ENCODE measurements around the gene ATP5MC2.
A peak's percentile ranks its signal among the peaks of the same experiment; 100 is the strongest.
"Not testable (repeated sequence)": the region's sequence is repeated elsewhere in the genome, so short reads cannot be mapped to it uniquely, and the experiment has no call there.

The ATP5MC2 gene

DNA sequence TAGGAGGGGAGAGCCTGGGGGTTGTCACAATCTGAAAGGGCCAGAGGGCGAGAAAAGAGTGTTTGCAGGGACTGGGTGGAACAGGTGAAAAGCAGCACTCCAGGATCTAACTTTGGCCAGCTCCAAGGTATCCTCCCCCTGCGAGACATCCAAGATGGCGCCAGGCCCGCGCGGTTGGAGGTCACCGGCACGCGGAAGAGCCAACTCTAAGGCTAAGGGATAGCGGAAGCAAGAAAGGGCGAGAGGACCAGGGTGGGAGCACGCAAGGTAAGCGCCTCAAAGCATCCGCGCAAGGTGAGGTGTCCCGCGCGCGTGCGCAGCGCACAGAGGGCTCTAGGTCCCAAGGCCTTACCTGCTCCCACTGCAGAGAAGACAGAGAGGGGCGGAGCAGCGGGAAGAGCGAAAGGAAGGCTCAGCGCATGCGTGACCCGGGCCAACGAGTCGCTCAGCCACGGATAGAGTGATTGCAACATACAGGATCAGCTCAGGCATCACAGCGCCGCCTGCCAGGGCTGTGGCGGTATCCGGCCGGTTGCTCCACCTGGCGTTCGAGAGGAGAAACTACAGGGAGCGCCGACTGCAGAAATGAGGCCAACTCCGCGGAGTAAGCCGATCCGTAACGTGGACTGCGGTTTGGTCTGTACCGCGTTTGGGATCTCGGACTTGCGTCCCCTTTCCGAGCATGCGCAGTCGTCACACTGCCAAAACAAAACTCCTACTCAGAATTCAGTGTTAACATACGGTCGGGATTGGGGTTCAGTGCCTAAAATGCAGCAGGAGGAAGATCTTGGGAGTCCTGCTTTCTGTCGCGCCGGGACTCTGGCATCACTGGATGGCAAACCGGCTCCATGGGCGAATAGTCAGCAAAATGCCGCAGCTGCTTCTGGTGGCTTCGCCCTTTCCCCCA, at the start of gene ATP5MC2:
TSS of gene ATP5MC2 (minus strand) at position 383 of the 907 bp plus-strand sequence. CDS start 3,469 bp downstream, outside the sequence.
- H3K36me3 ChIP-seq (ENCODE audit: insufficient read depth), result peaks cover 10% of the 10 kb centered on the region; the same call in 1 of the 2 replicates
- H3K27ac ChIP-seq, result peak within 1 kb of the TSS; percentile 68
- H4K20me1 ChIP-seq (ENCODE audit: insufficient read depth), result no peaks in the 10 kb centered on the region
- H2AFZ ChIP-seq (ENCODE audit: low read depth), result peak within 1 kb of the TSS; percentile 79
- peaks cover 20% of the 10 kb centered on the region for H3K27me3 ChIP-seq (ENCODE audit: insufficient read depth, low read depth)
- H3K9ac ChIP-seq, result peak within 1 kb of the TSS; percentile 83
- peak within 1 kb of the TSS; percentile 70 for H3K4me2 ChIP-seq
- peak within 1 kb of the TSS; percentile 97 for H3K4me3 ChIP-seq (IDR thresholded peaks at IDR 0.05; ENCODE audit: insufficient read depth, low read depth, low read length)
- peak; percentile 99 for TF ChIP-seq CTCF (conservative IDR thresholded peaks at IDR 0.05; ENCODE audit: low read depth, low read length)
- peaks cover 45% of the 10 kb centered on the region for H3K79me2 ChIP-seq (ENCODE audit: insufficient read depth, low read depth)
- H3K4me1 ChIP-seq (ENCODE audit: low read depth, poor library complexity, severe bottlenecking), result peaks cover 47% of the 10 kb centered on the region

DNA sequence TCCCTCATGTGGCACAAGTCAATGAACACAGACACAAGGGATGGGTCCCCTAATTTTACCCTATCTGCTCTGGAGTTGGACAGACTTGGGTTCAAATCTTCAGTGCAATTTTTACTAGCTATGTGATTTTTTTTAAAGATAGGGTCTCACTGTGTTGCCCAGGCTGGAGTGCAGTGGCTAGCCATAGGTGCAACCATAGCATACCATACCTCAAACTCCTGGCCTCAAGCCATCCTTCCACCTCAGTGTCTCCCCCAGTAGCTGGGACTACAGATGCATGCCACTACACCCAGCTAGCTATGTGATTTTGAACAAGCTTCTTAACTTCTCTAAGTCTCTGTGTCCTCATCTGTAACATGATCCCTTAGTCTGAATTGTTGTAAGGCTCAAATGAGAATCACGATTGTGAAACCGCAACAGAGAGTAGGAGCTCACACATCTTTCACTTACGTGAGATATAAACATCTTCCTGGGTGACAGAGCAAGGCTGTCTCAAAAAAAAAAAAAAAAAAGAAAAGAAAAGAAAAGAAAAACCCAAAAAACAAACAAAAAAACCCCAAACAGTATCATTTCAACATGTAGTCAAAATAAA, 46.7 kb upstream of the ATP5MC2 start:
- Histone ChIP-seq H3K79me2 (ENCODE audit: insufficient read depth, low read depth) (no peaks in the 10 kb centered on the region), H4K20me1 (ENCODE audit: insufficient read depth) (no peaks in the 10 kb centered on the region), H3K27me3 (ENCODE audit: insufficient read depth, low read depth) (no peaks in the 10 kb centered on the region), H3K36me3 (ENCODE audit: insufficient read depth) (no peaks in the 10 kb centered on the region), H3K9ac (peak overlapping the region; percentile 28), H3K27ac (peak overlapping the region; percentile 65), H2AFZ (ENCODE audit: low read depth) (0 out of 2 replicates have a peak overlapping the region, but pooled peaks have one; percentile 9), H3K4me1 (ENCODE audit: low read depth, poor library complexity, severe bottlenecking) (peaks cover 55% of the 10 kb centered on the region), H3K4me2 (peak overlapping the region; percentile 85), H3K4me3 (IDR thresholded peaks at IDR 0.05; ENCODE audit: insufficient read depth, low read depth, low read length) (no peak overlapping the region)
- TF ChIP-seq CTCF (conservative IDR thresholded peaks at IDR 0.05; ENCODE audit: low read depth, low read length), result peak; percentile 60

GRCh38 chr12:53720946-53721345, 45.1 kb upstream of the ATP5MC2 start:
- Histone ChIP-seq H3K27me3 (ENCODE audit: insufficient read depth, low read depth) (no peaks in the 10 kb centered on the region), H3K36me3 (ENCODE audit: insufficient read depth) (no peaks in the 10 kb centered on the region), H3K4me3 (IDR thresholded peaks at IDR 0.05; ENCODE audit: insufficient read depth, low read depth, low read length) (no peak overlapping the region), H3K4me2 (no peak overlapping the region), H3K27ac (no peak overlapping the region), H3K79me2 (ENCODE audit: insufficient read depth, low read depth) (no peaks in the 10 kb centered on the region), H3K4me1 (ENCODE audit: low read depth, poor library complexity, severe bottlenecking) (peaks cover 45% of the 10 kb centered on the region), H4K20me1 (ENCODE audit: insufficient read depth) (no peaks in the 10 kb centered on the region), H3K9ac (no peak overlapping the region), H2AFZ (ENCODE audit: low read depth) (no peak overlapping the region)
- TF ChIP-seq CTCF (conservative IDR thresholded peaks at IDR 0.05; ENCODE audit: low read depth, low read length), result no peak

GRCh38 chr12:53719649-53720048, 43.8 kb upstream of the ATP5MC2 start:
- Histone ChIP-seq H4K20me1 (ENCODE audit: insufficient read depth) (no peaks in the 10 kb centered on the region), H3K36me3 (ENCODE audit: insufficient read depth) (no peaks in the 10 kb centered on the region), H3K4me3 (IDR thresholded peaks at IDR 0.05; ENCODE audit: insufficient read depth, low read depth, low read length) (no peak overlapping the region)

DNA sequence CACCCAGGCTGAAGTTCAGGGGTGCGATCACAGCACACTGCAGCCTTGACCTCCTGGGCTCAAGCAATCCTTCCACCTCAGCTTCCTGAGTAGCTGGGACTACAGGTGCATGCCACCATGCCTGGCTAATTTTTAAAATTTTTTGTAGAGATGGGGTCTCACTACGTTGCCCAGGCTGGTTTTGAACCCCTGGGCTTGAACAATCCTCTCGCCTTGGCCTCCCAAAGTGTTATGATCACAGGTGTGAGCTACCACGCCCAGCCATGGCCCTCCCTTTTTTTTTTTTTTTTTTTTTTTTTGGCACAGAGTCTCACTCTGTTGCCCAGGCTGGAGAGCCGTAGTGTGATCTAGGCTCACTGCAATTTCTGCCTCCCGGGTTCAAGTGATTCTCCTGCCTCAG, 42.7 kb upstream of the ATP5MC2 start:
- not testable (repeated sequence) for H2AFZ ChIP-seq (ENCODE audit: low read depth); H4K20me1 ChIP-seq (ENCODE audit: insufficient read depth); H3K9ac ChIP-seq; H3K27me3 ChIP-seq (ENCODE audit: insufficient read depth, low read depth); H3K27ac ChIP-seq; H3K36me3 ChIP-seq (ENCODE audit: insufficient read depth); H3K79me2 ChIP-seq (ENCODE audit: insufficient read depth, low read depth); H3K4me2 ChIP-seq; H3K4me3 ChIP-seq (IDR thresholded peaks at IDR 0.05; ENCODE audit: insufficient read depth, low read depth, low read length)
- peaks cover 36% of the 10 kb centered on the region for H3K4me1 ChIP-seq (ENCODE audit: low read depth, poor library complexity, severe bottlenecking)

More at GRCh38 chr12:53719649-53720048, 43.8 kb upstream of the ATP5MC2 start:
- Histone ChIP-seq H2AFZ (ENCODE audit: low read depth) (no peak overlapping the region), H3K4me2 (no peak overlapping the region), H3K9ac (no peak overlapping the region), H3K27me3 (ENCODE audit: insufficient read depth, low read depth) (no peaks in the 10 kb centered on the region), H3K27ac (no peak overlapping the region), H3K79me2 (ENCODE audit: insufficient read depth, low read depth) (no peaks in the 10 kb centered on the region), H3K4me1 (ENCODE audit: low read depth, poor library complexity, severe bottlenecking) (peaks cover 42% of the 10 kb centered on the region)
- no peak for TF ChIP-seq CTCF (conservative IDR thresholded peaks at IDR 0.05; ENCODE audit: low read depth, low read length)

Data from KMS-11 (cell line).